HG02943 (cell line): ENCODE results near the gene SLC9A7.

ENCODE experiments used
- ATAC-seq: cut with Tn5 transposase; IDR thresholded peaks from one replicate; pipeline ENCODE4 v1.9.1; 2021; ENCODE audit warnings: mild to moderate bottlenecking, low read depth, moderate library complexity; ENCODE audit not compliant: unreplicated experiment

SLC9A7 gene

DNA sequence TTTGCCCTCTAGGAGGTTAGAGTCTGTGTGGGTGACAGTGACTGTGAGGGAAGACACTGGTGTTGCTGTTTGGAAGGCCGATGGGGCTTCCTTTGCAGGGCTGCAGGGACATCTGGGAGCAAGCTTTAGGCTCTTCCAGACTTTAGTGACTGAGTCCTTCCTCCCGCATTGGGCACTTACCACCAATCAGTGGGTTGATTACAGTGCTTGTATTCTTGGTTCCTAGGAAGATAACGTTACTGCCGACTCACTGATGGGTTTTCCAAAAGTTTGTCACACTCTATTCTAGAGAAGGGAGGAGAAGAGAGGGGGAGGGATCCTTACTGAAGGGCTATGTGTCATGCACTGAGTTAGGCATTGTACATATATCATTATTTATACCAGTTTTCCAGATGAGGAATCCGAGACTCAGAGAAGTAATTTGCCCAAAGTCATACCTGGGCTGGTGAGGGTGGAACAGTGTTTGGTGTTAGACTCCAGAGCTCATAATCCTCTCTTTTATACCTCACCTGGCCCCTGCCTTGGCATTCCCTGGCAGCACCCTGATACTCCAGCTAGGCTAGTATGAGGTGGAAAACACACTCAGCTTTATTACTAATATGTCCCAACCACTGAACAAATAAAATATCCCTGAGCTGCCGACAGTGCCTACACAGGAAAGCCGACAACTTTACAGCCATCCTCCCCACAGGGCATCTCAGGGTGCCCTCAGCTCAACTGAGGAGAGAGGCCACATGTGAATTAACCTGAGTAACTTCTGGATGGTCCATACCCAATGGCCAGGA is 181.5 kb downstream of the SLC9A7 start:
- ATAC-seq, result no peak

GRCh38 chrX:46576458-46576857 is 182.5 kb downstream of the SLC9A7 start:
- no peak for ATAC-seq

- ATAC-seq, result no peak
These were observed 182.9 kb downstream of the SLC9A7 start for GRCh38 chrX:46575991-46576392.

DNA sequence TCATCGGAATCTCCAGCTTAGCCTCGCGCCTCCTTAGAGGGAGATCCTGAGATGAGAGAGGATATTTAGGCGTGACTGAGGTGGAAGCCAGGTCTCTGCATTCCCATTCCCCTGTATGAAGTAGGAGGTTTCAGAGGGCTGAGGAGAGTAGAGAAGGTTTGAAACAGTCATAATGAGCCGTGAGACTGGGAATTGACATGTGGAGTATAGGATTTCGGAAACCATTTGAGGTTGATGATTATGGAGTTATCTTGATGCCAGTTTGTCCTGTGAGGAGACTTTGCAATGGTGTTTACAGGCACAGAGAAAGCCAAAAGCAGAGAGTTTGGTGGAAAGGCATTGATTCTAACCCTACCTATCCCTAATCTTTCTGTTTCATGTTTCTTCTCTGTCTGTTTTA is 183.3 kb downstream of the SLC9A7 start:
- ATAC-seq, result no peak

DNA sequence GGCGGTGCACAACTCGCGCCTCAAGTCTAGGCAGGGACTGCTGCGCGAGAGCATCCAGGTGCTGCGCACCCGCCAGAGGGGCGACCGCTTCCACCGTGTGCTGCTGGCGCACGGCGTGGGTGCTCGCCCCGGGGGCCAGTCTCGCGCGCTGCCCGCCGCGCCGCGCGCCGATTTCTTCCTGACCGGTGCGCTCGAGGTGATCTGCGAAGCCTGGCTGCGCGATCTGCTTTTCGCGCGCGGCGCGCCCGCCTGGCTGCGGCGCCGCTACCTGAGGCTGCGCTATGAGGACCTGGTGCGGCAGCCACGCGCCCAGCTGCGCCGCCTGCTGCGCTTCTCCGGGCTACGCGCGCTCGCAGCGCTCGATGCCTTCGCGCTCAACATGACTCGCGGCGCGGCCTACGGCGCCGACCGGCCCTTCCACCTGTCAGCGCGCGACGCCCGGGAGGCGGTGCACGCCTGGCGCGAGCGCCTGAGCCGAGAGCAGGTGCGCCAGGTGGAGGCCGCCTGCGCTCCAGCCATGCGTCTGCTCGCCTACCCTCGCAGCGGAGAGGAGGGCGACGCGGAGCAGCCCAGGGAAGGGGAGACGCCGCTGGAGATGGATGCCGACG is 184.0 kb downstream of the SLC9A7 start:
- ATAC-seq, result peak; percentile 4

- ATAC-seq, result peak; percentile 41
These were observed 184.8 kb downstream of the SLC9A7 start for GRCh38 chrX:46573892-46574773.

DNA sequence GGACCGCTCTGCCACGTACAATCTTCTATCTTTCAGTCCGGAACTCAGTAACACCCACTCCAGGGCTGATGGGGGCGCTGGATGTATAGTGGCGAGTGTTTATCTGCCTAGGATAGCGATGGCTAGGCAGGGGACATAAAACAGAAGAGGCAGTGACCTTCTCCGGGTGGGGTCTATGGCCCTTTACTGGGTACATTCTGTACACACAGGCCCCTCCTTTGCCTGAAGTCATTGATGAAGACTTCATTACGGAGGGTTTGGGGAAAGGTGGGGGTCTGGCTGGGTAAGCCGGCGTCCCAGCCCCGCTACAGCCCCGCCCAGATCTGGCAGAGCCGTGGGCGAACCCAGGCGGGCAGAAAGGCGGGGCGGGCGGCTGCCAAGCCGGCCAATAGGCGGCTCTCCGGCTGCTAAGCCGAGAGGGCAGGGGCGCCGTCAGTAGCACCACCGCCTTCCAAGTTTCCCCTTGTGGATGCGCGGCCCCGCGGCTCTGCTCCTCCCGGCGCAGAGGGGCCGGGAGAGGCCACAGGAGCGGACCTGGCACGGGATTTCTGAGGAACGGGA is 185.5 kb downstream of the SLC9A7 start, which contains the start of gene CHST7:
Gene CHST7 (plus strand): TSS at position 435 of the 561 bp plus-strand sequence. CDS start 167 bp downstream, outside the sequence.
- ATAC-seq, result peak; percentile 44

- ATAC-seq, result peak; percentile 39
These were observed 186.5 kb downstream of the SLC9A7 start for GRCh38 chrX:46572340-46572936.

- no peak for ATAC-seq
These were observed 187.2 kb downstream of the SLC9A7 start for GRCh38 chrX:46571423-46572339.

DNA sequence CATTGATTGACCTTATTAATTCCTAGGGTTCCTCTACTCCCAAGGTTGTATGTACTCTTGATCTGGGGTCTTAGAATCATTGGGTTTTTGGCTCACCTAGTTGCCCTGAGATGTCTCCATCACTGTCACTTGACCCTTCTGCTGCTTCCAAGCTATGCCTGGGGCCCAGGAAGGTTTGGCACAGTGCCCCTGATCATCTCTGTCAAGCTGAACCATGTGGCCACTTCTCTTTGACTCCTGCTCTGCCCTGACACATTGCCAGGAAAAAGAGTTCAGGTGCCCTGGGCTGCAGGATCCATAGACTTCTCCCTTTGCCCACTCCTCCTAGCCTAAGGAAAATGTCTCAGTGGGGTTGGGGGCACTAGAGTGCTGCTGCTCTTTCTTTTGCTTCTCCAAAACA is 189.3 kb downstream of the SLC9A7 start:
- ATAC-seq, result no peak

DNA sequence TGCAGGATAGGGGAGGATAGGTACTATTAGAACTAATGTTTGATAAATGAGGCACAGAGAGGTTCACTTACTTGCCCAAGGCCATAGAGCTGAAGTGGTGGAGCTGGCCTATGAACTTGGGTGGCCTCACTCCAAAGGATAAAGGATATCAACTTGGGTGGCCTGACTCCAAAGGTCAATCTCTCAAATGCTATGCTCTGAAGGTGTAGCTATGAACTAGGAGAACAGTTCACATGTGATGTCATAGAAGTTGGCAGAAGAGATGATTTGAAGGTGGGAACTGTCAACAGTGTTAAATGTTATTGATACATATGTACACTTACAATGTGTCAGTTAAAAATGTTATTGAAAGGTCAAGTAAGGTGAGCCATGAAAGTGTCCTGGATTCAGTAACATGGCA is 191.5 kb downstream of the SLC9A7 start:
- no peak for ATAC-seq

DNA sequence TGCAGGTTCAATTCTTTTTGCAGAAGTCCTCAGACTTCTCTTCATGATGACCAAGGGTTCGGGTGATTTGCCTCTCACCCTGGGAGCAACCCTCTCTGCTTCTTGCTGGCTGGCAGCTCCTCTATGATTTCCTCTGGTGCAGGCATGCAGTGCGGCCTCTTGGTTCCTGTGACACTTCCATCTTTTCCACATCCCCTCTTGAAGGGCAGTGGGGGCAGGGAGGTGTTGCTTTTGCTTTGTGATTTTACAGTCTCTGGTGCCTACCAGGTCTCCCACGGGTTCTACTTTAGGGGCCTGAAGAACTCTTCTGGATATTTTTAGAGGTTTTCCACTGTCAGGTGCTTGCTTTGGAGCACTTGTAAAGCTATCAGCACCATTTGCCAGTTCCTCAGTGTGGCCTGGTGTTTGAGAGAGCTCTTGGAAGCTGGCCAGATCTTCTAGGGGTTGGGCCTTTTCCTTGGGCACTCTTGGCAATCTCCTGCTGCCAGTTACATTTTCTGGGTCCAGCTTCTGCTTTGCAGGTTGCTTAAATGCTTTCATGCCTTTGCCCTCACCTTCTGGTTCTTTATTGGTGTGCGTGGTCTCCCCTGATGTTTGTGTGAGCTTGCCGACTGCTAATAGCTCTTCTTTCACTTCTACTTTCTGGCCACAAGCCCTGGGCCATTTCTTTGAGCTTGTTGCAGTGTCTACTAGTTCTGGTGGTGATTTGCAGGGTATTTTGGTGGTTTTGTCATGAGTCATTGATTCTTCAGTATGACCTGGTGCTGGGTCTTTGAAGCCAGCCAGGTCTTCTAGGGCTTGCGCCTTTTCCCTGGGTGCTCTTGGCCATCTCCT is 196.9 kb downstream of the SLC9A7 start:
- peak; percentile 95 for ATAC-seq

DNA sequence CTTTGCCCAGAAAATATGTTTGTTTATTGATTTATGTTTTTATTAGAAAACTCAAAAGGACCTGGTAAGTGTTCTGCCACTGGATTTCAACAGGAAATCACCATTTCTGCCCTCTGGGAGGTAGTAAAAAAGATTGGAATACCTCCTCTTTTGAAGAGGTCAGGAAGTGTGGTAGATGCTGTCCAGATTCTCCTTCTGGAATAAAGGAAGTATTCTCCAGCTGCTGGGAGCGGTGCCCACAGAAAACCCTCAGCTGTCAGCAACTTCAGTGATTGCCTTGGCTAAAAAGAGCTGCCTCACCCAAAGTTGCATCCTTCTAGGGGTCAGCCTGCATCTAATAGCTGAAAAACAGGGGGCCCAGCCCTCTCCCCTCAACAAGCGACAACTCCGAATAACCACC is 199.9 kb downstream of the SLC9A7 start:
- ATAC-seq, result no peak

DNA sequence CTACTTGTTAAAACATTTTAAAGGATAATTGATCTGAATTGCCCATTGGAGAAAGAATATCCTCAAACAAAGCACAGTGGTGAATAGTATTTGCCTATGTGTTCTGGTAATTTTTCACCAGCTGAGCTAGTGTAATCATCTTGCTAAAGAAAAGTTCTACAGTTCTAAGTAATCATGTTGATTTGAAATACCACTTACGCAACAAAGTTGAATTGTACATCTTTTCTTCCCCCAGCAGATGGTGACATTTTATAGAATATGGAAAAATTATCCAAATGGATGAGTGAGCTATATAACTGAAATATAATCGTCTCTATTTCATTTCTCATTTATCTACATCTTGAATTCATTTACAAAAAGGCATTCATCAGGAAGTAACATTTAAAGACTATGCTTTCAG is 204.0 kb downstream of the SLC9A7 start:
- no peak for ATAC-seq

- ATAC-seq, result no peak
These were observed 205.0 kb downstream of the SLC9A7 start for GRCh38 chrX:46553935-46554334.

DNA sequence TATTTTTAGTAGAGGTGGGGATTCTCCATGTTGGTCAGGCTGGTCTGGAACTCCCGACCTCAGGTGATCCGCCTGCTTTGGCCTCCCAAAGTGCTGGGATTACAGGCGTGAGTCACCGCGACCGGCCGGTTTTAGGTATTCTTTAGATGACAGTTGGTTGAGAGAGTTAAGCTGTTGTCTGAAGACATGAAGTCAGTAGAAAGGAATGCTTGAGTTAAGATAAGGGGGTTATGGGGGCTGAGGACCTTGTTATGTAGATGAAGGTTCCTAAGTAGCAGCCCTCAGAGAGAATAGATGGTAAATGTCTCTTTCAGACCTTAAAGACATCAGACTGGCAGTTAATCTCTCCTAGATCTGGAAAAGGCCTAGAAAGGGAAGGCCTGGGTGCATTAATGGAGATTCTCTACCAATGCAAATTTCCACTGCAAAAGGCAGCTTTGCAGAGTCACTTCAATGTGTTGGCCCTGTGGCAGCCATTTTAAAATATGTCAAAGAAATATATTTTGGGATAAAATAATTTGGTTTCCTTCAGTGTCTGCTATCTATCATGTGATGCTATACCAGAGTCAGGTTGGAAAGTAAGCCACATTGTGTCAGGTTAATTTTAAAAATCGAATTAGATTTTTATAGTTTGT is 207.3 kb downstream of the SLC9A7 start:
- ATAC-seq, result no peak

- ATAC-seq, result no peak
These were observed 209.0 kb downstream of the SLC9A7 start for GRCh38 chrX:46549914-46550313.
